ENCODE measurements around the gene XRCC5. TPM values are rescaled to one million over a fixed set of nuclear protein-coding genes. Genes with fewer than 3 reads are reported as not detected.

The XRCC5 gene
- total and polyA plus RNA-seq, 2 donors (not counting 3 experiments of a cell fraction or from before 2014, with no cell fraction given) = 267 to 319 TPM

GRCh38 chr2:216069028-216069427 lies 40.1 kb upstream of the XRCC5 start:
- no peak for TF ChIP-seq FOS (IDR thresholded peaks at IDR 0.05; ENCODE audit: borderline replicate concordance, insufficient read depth, low read length)
- TF ChIP-seq MAX (IDR thresholded peaks at IDR 0.05; ENCODE audit: insufficient read depth, insufficient read length) = no peak
- no peak for TF ChIP-seq POLR2AphosphoS5 (IDR thresholded peaks at IDR 0.05; ENCODE audit: insufficient read depth, low read depth, low read length)
- H2AFZ ChIP-seq (ENCODE audit: low read depth, low read length) = no peak overlapping the region
- H3K27me3 ChIP-seq (ENCODE audit: control insufficient read depth in 2 of 2, insufficient read depth in 2 of 2, low read length in 2 of 2) = no peaks in the 10 kb centered on the region
- dilution Hi-C loops (cut with MboI; ENCODE audit: extremely low pct_ligation_motif_present, low sequenced_read_pairs) (no loop called here), intact Hi-C loops (cut with micrococcal nuclease) (no loop called here)
- H3K27ac ChIP-seq (ENCODE audit: insufficient read depth, low read depth, low read length) = no peak overlapping the region
- no peaks in the 10 kb centered on the region for H3K9me1 ChIP-seq (replicated peaks; ENCODE audit: control insufficient read depth, extremely low read depth, insufficient read depth, low read length)
- H3K4me3 ChIP-seq (replicated peaks in 1 of 3; ENCODE audit: insufficient read depth in 1 of 3, low read depth in 1 of 3, low read length in 3 of 3) = no peak overlapping the region
- H3K4me1 ChIP-seq (ENCODE audit: control insufficient read depth, extremely low read depth, insufficient read depth, low read length) = no peaks in the 10 kb centered on the region
- no peaks in the 10 kb centered on the region for H4K20me1 ChIP-seq (replicated peaks; ENCODE audit: control insufficient read depth, extremely low read depth, insufficient read depth, low read length)
- no TSS peak for BruUV-seq (replicated peaks)
- H3K4me2 ChIP-seq (ENCODE audit: insufficient read depth, low read length) = no peak overlapping the region
- CTCF ChIA-PET = no interaction called here
- H3K9me3 ChIP-seq (replicated peaks; ENCODE audit: control insufficient read depth, insufficient read depth, low read length) = no peaks in the 10 kb centered on the region
- H3K9ac ChIP-seq (replicated peaks; ENCODE audit: extremely low read depth, insufficient read depth, low read length) = no peak overlapping the region
- FAIRE-seq (no peak), DNase-seq (ENCODE audit: low read depth, low spot score) (no peak)
- H3K79me2 ChIP-seq (ENCODE audit: control insufficient read depth, insufficient read depth, low read length) = no peaks in the 10 kb centered on the region
- H3K36me3 ChIP-seq (ENCODE audit: control insufficient read depth in 2 of 2, extremely low read depth in 1 of 2, insufficient read depth in 2 of 2, low read length in 2 of 2) = no peaks in the 10 kb centered on the region
- POLR2A ChIA-PET = no interaction called here

GRCh38 chr2:216070195-216070594 lies 39.0 kb upstream of the XRCC5 start:
- dilution Hi-C loops (cut with MboI; ENCODE audit: extremely low pct_ligation_motif_present, low sequenced_read_pairs) = no loop called here
- H3K4me2 ChIP-seq (ENCODE audit: insufficient read depth, low read length) = no peak overlapping the region
- H4K20me1 ChIP-seq (replicated peaks; ENCODE audit: control insufficient read depth, extremely low read depth, insufficient read depth, low read length) = no peaks in the 10 kb centered on the region
- H3K4me3 ChIP-seq (replicated peaks in 1 of 3; ENCODE audit: insufficient read depth in 1 of 3, low read depth in 1 of 3, low read length in 3 of 3) = no peak overlapping the region
- no peaks in the 10 kb centered on the region for H3K4me1 ChIP-seq (ENCODE audit: control insufficient read depth, extremely low read depth, insufficient read depth, low read length)
- FAIRE-seq (no peak), DNase-seq (ENCODE audit: low read depth, low spot score) (no peak)
- ChIA-PET CTCF (interaction anchor here (1.0 kb wide), 1 partner anchor 14 kb away, joined by 3 read pairs; no protein-coding TSS in a partner anchor), POLR2A (no interaction called here)
- intact Hi-C loops (cut with micrococcal nuclease) = no loop called here
- H3K27ac ChIP-seq (ENCODE audit: insufficient read depth, low read depth, low read length) = no peak overlapping the region
- H2AFZ ChIP-seq (ENCODE audit: low read depth, low read length) = no peak overlapping the region
- BruUV-seq (replicated peaks) = no TSS peak
- H3K79me2 ChIP-seq (ENCODE audit: control insufficient read depth, insufficient read depth, low read length) = no peaks in the 10 kb centered on the region
- H3K27me3 ChIP-seq (ENCODE audit: control insufficient read depth in 2 of 2, insufficient read depth in 2 of 2, low read length in 2 of 2) = no peaks in the 10 kb centered on the region
- no peak for TF ChIP-seq MYC (IDR thresholded peaks at IDR 0.05; ENCODE audit: low read depth, low read length)
- TF ChIP-seq GATA2 (IDR thresholded peaks at IDR 0.05; ENCODE audit: insufficient read depth, insufficient read length, low read depth, low read length) = no peak
- H3K9ac ChIP-seq (replicated peaks; ENCODE audit: extremely low read depth, insufficient read depth, low read length) = no peak overlapping the region
- no peaks in the 10 kb centered on the region for H3K36me3 ChIP-seq (ENCODE audit: control insufficient read depth in 2 of 2, extremely low read depth in 1 of 2, insufficient read depth in 2 of 2, low read length in 2 of 2)
- no peaks in the 10 kb centered on the region for H3K9me3 ChIP-seq (replicated peaks; ENCODE audit: control insufficient read depth, insufficient read depth, low read length)
- no peaks in the 10 kb centered on the region for H3K9me1 ChIP-seq (replicated peaks; ENCODE audit: control insufficient read depth, extremely low read depth, insufficient read depth, low read length)

All from endothelial cell of umbilical vein (primary cell).